ENCODE measurements around the gene HERC3.

- TF ChIP-seq EZH2 (IDR thresholded peaks at IDR 0.05) (no peak), POLR2AphosphoS5 (IDR thresholded peaks at IDR 0.05; ENCODE audit: borderline replicate concordance, low read depth, low read length) (no peak)
These were observed 80.7 kb downstream of the HERC3 start for GRCh38 chr4:88672987-88673386.

Measured in SK-N-MC (cell line).